ENCODE results near the gene PBX1. TPM values are rescaled to one million over a fixed set of nuclear protein-coding genes. Genes with fewer than 3 reads are reported as not detected.
A peak's percentile ranks its signal among the peaks of the same experiment; 100 is the strongest.

The PBX1 gene
- total and polyA plus RNA-seq, 5 experiments from 2014 or later: 0.08 to 1.8 (median 1.4) TPM; not detected in 2

DNA sequence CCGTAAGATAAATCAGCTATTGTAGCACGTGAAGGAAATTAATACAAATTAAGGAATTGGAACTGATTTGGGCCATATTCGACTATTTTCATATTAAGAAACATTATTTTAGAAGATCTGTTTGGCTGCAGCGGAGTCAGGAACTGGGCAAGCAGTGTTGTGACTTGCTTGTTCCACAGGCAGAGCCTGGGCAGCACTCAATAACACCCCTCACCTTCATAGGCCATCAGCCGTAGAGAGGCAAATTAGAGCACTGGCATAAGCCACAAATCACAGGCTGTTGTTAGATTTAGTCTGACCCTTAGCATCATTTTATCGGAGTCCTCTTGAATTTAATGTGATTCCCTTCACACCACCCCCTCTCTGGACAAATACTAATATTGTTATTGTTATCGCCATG is 72.8 kb downstream of the PBX1 start:
- DNase-seq: no peak
- ATAC-seq: no peak
- Mint-ChIP-seq H3K36me3 (no peaks in the 10 kb centered on the region), H3K4me1 (no peaks in the 10 kb centered on the region), H3K4me3 (no peak overlapping the region), H3K27me3 (peaks cover 0 to 4% (median 0%) of the 10 kb centered on the region in 5 donors), H3K9me3 (peaks cover 0 to 2% (median 0%) of the 10 kb centered on the region in 9 donors), H3K27ac (no peak overlapping the region)
- POLR2A ChIA-PET: no interaction called here

GRCh38 chr1:164633997-164634396 is 75.0 kb downstream of the PBX1 start:
- ATAC-seq (no peak), DNase-seq (no peak)
- Mint-ChIP-seq H3K27ac (no peak overlapping the region), H3K4me1 (no peaks in the 10 kb centered on the region), H3K9me3 (peaks cover 0 to 2% (median 0%) of the 10 kb centered on the region in 9 donors), H3K36me3 (no peaks in the 10 kb centered on the region), H3K27me3 (peaks cover 0 to 2% (median 0%) of the 10 kb centered on the region in 5 donors), H3K4me3 (no peak overlapping the region)
- POLR2A ChIA-PET: no interaction called here

- DNase-seq (no peak), ATAC-seq (no peak)
- H3K27ac Mint-ChIP-seq: no peak overlapping the region
- H3K4me3 Mint-ChIP-seq: no peak overlapping the region
- H3K27me3 Mint-ChIP-seq: peaks cover 0 to 2% (median 0%) of the 10 kb centered on the region in 5 donors
- H3K36me3 Mint-ChIP-seq: no peaks in the 10 kb centered on the region
- no peaks in the 10 kb centered on the region for H3K4me1 Mint-ChIP-seq
- peaks cover 0 to 2% (median 0%) of the 10 kb centered on the region in 9 donors for H3K9me3 Mint-ChIP-seq
- POLR2A ChIA-PET: no interaction called here
These were observed 76.2 kb downstream of the PBX1 start for GRCh38 chr1:164635059-164635802.

DNA sequence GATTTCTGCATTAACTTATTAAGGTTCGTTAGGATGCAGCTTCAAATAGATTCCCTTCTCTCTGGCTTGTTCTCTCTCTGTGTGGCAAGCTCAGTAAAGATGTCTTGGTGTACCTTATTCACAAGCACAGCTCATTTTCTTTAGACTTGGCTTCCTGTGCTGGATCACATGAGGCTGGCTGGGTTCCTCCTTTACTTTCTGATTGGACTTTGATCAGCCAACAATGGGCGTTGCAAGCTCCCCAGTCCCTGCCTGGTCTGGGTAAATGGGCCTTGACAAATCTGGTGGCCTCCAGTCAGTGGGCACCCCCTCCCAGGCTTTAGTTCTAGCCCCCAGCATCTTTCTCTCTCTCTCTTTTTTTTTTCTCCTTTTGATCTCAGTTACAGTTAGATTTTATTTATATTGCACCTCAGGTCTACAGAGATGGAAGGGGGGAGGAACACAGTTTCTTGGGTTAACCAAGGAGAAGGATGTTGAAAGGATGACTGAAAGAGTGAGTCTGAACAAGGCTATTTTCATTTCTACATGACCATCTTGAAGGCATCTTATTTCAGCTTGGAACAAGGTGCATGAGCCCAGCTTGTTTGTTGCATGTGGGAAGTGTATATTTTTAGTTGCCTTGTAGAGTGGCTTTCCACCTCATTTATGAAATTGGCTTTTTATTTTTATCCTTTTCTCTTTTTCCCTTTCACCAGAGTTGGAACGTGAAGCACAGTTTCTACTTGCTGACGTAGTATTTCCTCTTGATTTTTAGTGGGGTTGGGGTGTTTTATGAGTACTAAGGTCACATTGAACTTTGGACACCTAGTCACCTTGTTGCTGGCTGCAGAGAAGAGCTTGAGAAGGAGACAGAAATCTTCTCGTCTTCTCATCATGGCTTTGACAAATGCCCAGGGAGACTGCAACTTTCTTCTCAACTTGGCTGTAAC is 77.1 kb downstream of the PBX1 start:
- DNase-seq: no peak
- H3K4me1 Mint-ChIP-seq: no peaks in the 10 kb centered on the region
- POLR2A ChIA-PET: no interaction called here
- peaks cover 0 to 2% (median 0%) of the 10 kb centered on the region in 5 donors for H3K27me3 Mint-ChIP-seq
- no peak for ATAC-seq
- no peak overlapping the region for H3K27ac Mint-ChIP-seq
- no peak overlapping the region for H3K4me3 Mint-ChIP-seq
- H3K36me3 Mint-ChIP-seq: no peaks in the 10 kb centered on the region
- H3K9me3 Mint-ChIP-seq: peaks cover 0 to 2% (median 0%) of the 10 kb centered on the region in 9 donors

DNA sequence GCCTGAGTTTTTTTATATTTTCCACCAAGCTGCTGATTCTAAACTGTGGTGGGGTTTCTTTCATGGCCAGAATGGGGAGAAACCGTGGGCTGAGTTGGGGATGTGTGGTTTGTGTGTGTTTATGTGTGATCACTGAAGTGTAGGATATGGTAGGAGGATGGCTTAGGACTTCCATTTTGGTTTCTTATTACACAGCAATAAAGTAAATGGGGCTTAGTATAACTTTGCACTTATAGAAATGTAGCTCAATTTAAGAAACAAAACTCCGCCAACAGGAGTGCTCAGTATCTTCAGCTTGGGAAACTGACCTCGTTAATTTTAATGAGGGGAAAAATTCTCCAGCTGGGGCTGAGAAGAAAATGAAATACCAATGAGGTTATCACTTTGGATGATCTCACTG is 77.8 kb downstream of the PBX1 start:
- H3K36me3 Mint-ChIP-seq: no peaks in the 10 kb centered on the region
- no peak overlapping the region for H3K4me3 Mint-ChIP-seq
- POLR2A ChIA-PET: no interaction called here
- peaks cover 0 to 2% (median 0%) of the 10 kb centered on the region in 9 donors for H3K9me3 Mint-ChIP-seq
- ATAC-seq (no peak), DNase-seq (no peak)
- no peak overlapping the region for H3K27ac Mint-ChIP-seq
- H3K4me1 Mint-ChIP-seq: no peaks in the 10 kb centered on the region
- H3K27me3 Mint-ChIP-seq: peaks cover 0 to 2% (median 0%) of the 10 kb centered on the region in 5 donors

DNA sequence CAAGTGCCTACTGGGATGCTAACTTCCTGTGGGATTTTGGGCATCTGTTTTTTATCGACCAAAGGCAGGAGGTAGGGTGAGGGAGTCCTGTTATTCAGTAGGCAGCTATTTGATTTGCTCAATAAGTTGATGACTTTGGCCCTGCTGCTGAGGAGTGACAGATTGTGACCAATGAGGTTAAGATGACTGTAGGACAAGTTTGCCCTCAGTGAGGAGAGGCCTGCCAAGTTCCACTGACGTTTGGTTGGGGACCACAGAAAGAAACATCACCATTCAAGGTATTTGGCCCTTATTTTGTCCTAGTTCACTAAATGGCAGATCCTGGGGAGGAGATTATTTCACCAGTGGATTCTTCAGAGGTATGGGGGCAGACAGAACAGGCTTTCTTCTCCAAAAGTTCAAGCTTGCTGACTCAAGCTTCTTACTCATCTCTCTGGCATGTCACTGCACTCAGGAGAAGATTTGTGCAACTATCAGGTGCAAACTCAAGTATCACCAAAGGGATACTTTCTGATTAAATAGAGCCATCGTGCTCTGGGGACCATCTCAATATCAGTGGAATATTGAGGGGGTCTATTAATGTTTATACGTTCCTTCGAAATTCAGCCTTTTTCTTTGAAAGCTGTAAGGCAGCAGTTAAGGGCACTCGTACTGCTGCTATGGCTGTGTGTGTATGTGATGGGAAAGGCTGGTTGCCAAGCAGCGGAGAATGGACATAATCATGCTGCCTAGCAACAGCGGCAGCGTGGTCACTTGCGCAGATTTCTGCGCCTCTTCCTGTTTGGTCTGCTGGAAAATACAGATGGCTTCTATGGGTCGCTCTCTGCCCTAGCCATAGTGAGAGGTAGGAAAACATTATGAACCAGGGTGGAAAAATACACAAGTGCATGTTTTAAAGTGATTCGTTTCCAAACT is 78.7 kb downstream of the PBX1 start:
- H3K9me3 Mint-ChIP-seq: peaks cover 0 to 2% (median 0%) of the 10 kb centered on the region in 9 donors
- POLR2A ChIA-PET: no interaction called here
- DNase-seq (no peak), ATAC-seq (no peak)
- no peaks in the 10 kb centered on the region for H3K36me3 Mint-ChIP-seq
- H3K4me1 Mint-ChIP-seq: no peaks in the 10 kb centered on the region
- H3K27me3 Mint-ChIP-seq: no peaks in the 10 kb centered on the region
- H3K27ac Mint-ChIP-seq: no peak overlapping the region
- no peak overlapping the region for H3K4me3 Mint-ChIP-seq

DNA sequence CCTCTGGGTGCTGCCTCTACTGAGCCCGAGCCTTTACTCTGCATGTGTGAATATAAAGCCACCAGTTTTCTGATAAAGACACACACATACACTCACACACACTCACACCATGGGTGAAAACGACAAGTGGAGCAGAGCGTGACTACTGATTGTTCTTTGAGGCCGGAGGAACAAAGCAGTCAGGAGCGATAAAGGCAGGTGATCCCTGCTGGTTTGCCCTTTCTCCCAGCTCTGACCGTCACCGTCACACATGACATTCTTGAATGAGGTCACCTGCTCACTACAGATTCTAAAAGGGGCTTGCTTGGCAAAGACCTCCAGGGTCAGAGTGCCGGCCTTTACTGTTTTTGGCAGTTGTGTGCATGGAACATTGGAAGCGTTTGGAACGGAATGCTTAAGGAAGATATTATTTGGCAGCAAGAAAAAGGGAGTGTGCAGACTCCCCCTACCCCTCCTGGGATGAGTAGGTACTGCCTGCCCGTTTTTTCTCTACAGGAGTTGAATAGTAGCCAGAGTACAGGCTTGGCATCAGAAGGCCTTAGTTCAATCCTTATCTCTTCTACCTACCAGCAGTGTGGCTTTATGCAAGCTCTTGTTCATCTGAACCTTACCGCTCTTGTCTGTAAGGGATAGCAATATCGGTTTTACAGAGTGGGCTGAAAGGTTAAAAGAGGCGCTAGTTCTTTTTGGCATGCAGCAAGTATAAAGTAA is 79.7 kb downstream of the PBX1 start:
- H3K4me3 Mint-ChIP-seq: no peak overlapping the region

DNA sequence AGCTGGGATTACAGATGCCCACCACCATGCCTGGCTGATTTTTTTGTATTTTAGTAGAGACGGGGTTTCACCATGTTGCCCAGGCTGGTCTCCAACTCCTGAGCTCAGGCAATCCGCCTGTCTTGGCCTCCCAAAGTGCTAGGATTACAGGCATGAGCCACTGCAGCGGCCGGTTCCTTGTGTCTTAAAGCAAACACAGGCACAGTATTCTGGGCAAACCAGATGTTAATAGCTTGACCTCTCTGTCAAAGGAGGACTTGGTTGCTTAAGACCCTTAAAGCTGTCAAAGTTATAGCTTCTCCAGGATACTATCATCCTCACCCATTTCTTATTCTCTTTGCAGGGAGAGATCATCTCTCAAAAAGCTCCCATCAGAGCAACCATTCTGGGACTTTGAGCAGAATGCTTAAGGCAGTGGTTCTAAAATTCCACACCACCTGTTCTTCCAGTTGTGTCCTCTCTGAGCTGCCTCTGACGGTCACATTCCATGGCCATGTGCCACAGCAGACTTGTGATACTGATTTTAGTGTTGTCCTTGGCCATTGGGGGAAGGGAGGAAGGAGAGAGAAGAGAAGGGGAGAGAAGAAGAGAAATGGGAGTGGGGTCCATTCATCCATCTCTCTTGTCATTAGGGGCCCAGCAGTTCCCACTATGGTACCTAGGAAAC is 81.8 kb downstream of the PBX1 start:
- H3K27me3 Mint-ChIP-seq: no peaks in the 10 kb centered on the region
- ATAC-seq: no peak
- POLR2A ChIA-PET: no interaction called here

More for the DNA sequence above, 79.7 kb downstream of the PBX1 start:
- POLR2A ChIA-PET: no interaction called here
- H3K27ac Mint-ChIP-seq: no peak overlapping the region
- no peaks in the 10 kb centered on the region for H3K36me3 Mint-ChIP-seq
- H3K9me3 Mint-ChIP-seq: peaks cover 0 to 2% (median 0%) of the 10 kb centered on the region in 9 donors
- no peaks in the 10 kb centered on the region for H3K27me3 Mint-ChIP-seq
- ATAC-seq (no peak), DNase-seq (no peak)
- no peaks in the 10 kb centered on the region for H3K4me1 Mint-ChIP-seq

DNA sequence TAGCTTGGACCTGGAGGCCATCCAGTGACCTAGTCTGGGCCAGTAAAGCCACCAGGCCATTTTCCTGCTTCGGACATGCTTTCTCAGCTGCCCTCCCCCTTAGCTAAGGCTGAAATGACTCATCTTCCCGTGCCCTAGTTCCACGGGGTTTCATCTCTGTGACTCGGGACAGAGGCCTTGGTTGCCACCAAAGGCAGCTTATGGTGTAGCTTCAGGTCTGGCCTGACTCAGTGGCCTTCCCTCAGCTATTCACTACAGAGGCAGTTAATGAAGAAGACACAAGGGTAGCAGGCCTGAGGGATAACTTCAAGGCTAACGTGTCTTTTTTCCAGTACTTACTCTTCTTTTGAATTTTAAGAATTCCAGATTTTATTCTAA is 82.4 kb downstream of the PBX1 start:
- ATAC-seq (no peak), DNase-seq (no peak)
- POLR2A ChIA-PET: no interaction called here
- no peak overlapping the region for H3K4me3 Mint-ChIP-seq
- H3K9me3 Mint-ChIP-seq: peaks cover 0 to 2% (median 0%) of the 10 kb centered on the region in 9 donors
- no peaks in the 10 kb centered on the region for H3K36me3 Mint-ChIP-seq
- H3K27me3 Mint-ChIP-seq: no peaks in the 10 kb centered on the region
- no peak overlapping the region for H3K27ac Mint-ChIP-seq
- H3K4me1 Mint-ChIP-seq: no peaks in the 10 kb centered on the region

More for the DNA sequence above, 81.8 kb downstream of the PBX1 start:
- Mint-ChIP-seq H3K36me3 (no peaks in the 10 kb centered on the region), H3K9me3 (peaks cover 0 to 2% (median 0%) of the 10 kb centered on the region in 9 donors), H3K4me1 (no peaks in the 10 kb centered on the region), H3K27ac (no peak overlapping the region), H3K4me3 (no peak overlapping the region)
- DNase-seq: no peak

DNA sequence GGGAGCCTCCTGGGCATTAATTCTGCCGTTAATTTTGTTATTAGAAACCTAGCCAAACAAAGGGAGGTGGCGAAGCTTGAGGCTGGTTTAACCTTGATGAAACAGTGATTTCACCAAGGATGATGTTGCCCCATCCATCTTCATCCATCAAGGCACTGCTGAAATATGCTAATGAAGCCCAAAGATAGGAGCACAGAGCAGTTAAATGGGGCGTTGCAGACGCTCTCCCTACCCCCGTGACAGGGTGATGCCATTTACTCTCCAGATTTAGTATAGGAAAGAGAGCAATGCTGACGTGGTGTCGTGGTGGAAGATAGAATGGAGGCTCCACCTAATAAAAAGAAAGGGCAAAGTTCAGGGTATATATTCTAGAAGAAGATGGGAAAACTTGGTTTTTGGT is 84.0 kb downstream of the PBX1 start:
- DNase-seq: no peak
- Mint-ChIP-seq H3K27me3 (no peaks in the 10 kb centered on the region), H3K4me3 (no peak overlapping the region), H3K27ac (peak overlapping the region in 1 of 10 donors; percentile 42), H3K4me1 (no peaks in the 10 kb centered on the region), H3K9me3 (peaks cover 0 to 3% (median 0%) of the 10 kb centered on the region in 9 donors), H3K36me3 (peaks cover 0 to 2% (median 0%) of the 10 kb centered on the region in 3 donors)
- no peak for ATAC-seq
- POLR2A ChIA-PET: no interaction called here

GRCh38 chr1:164644268-164644667 is 85.3 kb downstream of the PBX1 start:
- DNase-seq (no peak), ATAC-seq (no peak)
- H3K27ac Mint-ChIP-seq: no peak overlapping the region
- H3K9me3 Mint-ChIP-seq: peaks cover 0 to 2% (median 0%) of the 10 kb centered on the region in 9 donors
- H3K36me3 Mint-ChIP-seq: peaks cover 0 to 2% (median 0%) of the 10 kb centered on the region in 3 donors
- no peak overlapping the region for H3K4me3 Mint-ChIP-seq
- peaks cover 0 to 2% (median 0%) of the 10 kb centered on the region in 4 donors for H3K4me1 Mint-ChIP-seq
- peaks cover 0 to 4% (median 0%) of the 10 kb centered on the region in 5 donors for H3K27me3 Mint-ChIP-seq
- POLR2A ChIA-PET: no interaction called here
